Testis (tissue), 2 donors: ENCODE results near the gene CLEC20A.

Experiments used
- CTCF ChIP-seq, 3 experiments: fragments of 450-650 bp in 2 of 3; fragments of 200-600 bp in 1 of 3; sonication (generic) in 1 of 3; IDR thresholded peaks; one replicate each; pipeline ENCODE4 v1.5.1; 2016 to 2019; ENCODE audit warnings: antibody characterized with exemption in 3 of 3, mild to moderate bottlenecking in 2 of 3, moderate library complexity in 1 of 3
- POLR2A ChIP-seq: fragments of 450-650 bp; IDR thresholded peaks from one replicate; pipeline ENCODE4 v1.6.1; 2017; ENCODE audit warnings: antibody characterized with exemption, mild to moderate bottlenecking, moderate library complexity

GRCh38 chr1:178451529-178451928 is 45.2 kb downstream of the CLEC20A start:
- TF ChIP-seq CTCF (IDR thresholded peaks at IDR 0.05), result no peak
- no peak for TF ChIP-seq POLR2A
